Measurements from ENCODE around the gene MRPS18A. TPM values are rescaled to one million over a fixed set of nuclear protein-coding genes. Genes with fewer than 3 reads are reported as not detected.

Gene MRPS18A
- total RNA-seq, 1 donor from 2014 or later: 29.8 TPM

GRCh38 chr6:43710576-43710975 is 23.0 kb upstream of the MRPS18A start:
- no peaks in the 10 kb centered on the region for H3K36me3 ChIP-seq
- TF ChIP-seq, protein P1, sequence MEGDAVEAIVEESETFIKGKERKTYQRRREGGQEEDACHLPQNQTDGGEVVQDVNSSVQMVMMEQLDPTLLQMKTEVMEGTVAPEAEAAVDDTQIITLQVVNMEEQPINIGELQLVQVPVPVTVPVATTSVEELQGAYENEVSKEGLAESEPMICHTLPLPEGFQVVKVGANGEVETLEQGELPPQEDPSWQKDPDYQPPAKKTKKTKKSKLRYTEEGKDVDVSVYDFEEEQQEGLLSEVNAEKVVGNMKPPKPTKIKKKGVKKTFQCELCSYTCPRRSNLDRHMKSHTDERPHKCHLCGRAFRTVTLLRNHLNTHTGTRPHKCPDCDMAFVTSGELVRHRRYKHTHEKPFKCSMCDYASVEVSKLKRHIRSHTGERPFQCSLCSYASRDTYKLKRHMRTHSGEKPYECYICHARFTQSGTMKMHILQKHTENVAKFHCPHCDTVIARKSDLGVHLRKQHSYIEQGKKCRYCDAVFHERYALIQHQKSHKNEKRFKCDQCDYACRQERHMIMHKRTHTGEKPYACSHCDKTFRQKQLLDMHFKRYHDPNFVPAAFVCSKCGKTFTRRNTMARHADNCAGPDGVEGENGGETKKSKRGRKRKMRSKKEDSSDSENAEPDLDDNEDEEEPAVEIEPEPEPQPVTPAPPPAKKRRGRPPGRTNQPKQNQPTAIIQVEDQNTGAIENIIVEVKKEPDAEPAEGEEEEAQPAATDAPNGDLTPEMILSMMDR (IDR thresholded peaks at IDR 0.05): no peak
- H3K4me3 ChIP-seq: no peak overlapping the region
- intact Hi-C loops (cut with DNase I): no loop called here
- no peak for DNase-seq (ENCODE audit: low spot score in 2 of 2)
- no peak overlapping the region for H3K27ac ChIP-seq
- peaks cover 5 to 6% of the 10 kb centered on the region in 2 donors for H3K4me1 ChIP-seq
- H3K27me3 ChIP-seq: no peaks in the 10 kb centered on the region
- no peaks in the 10 kb centered on the region for H3K9me3 ChIP-seq

DNA sequence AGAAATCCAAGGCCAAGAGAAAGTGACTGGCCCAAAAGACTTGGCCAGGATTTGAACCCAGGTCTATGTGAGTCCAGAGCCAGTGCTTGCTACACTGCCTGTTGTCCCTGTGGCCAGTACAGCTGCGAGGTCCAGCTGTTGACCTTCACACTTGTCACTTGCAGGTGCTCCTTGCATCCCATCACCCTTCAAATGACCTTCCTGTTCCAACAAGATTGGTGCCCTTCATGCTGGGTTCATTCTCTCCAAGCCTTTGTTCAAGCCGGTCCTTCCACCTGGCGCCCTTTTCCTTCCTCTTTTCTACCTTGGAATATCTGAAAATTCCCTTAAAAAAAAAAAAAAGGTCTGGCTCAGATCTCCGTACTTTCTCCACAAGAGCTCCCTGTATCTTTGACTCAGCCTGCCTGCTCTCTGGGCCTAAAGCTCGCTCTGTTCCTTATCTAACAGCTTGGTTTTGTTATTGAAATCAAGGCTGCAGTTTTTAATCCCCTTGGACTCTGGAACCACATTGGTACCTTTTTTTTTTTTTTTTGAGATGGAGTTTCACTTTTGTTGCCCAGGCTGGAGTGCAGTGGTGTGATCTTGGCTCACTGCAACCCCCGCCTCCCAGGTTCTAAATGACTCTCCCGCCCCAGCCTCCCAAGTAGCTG is 22.2 kb upstream of the MRPS18A start:
- intact Hi-C loops (cut with DNase I): no loop called here
- peak overlapping the region in 1 of 2 donors; percentile 48 for H3K27ac ChIP-seq
- DNase-seq (ENCODE audit: low spot score in 2 of 2): no peak
- no peaks in the 10 kb centered on the region for H3K27me3 ChIP-seq
- no peak overlapping the region for H3K4me3 ChIP-seq
- no peaks in the 10 kb centered on the region for H3K36me3 ChIP-seq
- no peaks in the 10 kb centered on the region for H3K9me3 ChIP-seq
- TF ChIP-seq, protein P1 (IDR thresholded peaks at IDR 0.05): no peak
- peaks cover 5 to 6% of the 10 kb centered on the region in 2 donors for H3K4me1 ChIP-seq

- Histone ChIP-seq H3K4me3 (no peak overlapping the region), H3K4me1 (peaks cover 5 to 6% of the 10 kb centered on the region in 2 donors), H3K27me3 (no peaks in the 10 kb centered on the region), H3K9me3 (no peaks in the 10 kb centered on the region), H3K36me3 (no peaks in the 10 kb centered on the region), H3K27ac (peak overlapping the region in 1 of 2 donors; percentile 48)
- DNase-seq (ENCODE audit: low spot score in 2 of 2): no peak
- intact Hi-C loops (cut with DNase I): no loop called here
- TF ChIP-seq, protein P1 (IDR thresholded peaks at IDR 0.05): no peak
These were observed 21.5 kb upstream of the MRPS18A start for GRCh38 chr6:43708860-43709653.

DNA sequence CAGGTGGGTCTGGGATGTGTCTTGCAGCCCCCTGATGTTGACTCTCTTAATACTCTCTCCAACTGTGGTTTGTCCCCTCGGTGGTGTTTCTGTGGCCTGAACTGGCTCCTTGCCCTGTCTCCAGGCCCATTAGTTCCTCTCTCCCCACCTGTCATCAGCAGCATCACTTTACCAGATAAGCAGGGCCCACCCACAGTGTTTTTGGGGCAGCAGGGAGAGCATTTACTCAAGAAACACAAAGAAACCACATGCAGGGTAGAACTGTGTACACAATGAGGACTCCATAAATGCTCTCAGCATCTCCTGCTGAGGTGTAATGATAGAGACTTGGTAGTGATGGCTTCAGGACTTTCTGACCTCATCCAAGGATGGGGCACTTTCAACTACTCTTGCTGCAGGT is 20.2 kb upstream of the MRPS18A start:
- intact Hi-C loops (cut with DNase I): no loop called here
- peaks cover 5 to 9% of the 10 kb centered on the region in 2 donors for H3K4me1 ChIP-seq

DNA sequence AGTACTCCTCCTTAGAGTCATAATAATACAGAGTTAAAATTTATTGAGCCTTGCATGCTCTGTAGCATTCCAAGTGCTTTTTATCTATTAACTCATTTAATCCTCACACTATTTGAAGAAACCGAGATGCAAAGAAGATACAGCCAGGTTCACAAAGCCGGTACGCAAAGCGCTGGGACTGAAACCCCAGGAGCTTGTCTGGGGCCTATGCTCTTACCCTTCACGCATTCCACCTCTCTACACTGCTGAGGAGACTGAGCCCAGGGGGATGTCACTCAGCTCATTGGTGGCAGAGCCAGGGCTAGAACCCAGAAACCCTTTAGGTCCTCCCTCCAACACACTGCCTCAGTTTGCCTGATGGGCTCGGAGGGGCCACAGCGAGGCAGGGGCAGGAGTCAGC is 19.7 kb upstream of the MRPS18A start:
- no peaks in the 10 kb centered on the region for H3K27me3 ChIP-seq
- H3K4me1 ChIP-seq: peaks cover 5 to 12% of the 10 kb centered on the region in 2 donors
- H3K27ac ChIP-seq: no peak overlapping the region
- TF ChIP-seq, protein P1 (IDR thresholded peaks at IDR 0.05): no peak
- DNase-seq (ENCODE audit: low spot score in 2 of 2): no peak
- no peaks in the 10 kb centered on the region for H3K36me3 ChIP-seq
- intact Hi-C loops (cut with DNase I): no loop called here
- H3K9me3 ChIP-seq: no peaks in the 10 kb centered on the region
- no peak overlapping the region for H3K4me3 ChIP-seq

More for the DNA sequence above, 20.2 kb upstream of the MRPS18A start:
- Histone ChIP-seq H3K27ac (no peak overlapping the region), H3K9me3 (no peaks in the 10 kb centered on the region), H3K27me3 (no peaks in the 10 kb centered on the region), H3K4me3 (no peak overlapping the region), H3K36me3 (no peaks in the 10 kb centered on the region)
- TF ChIP-seq, protein P1 (IDR thresholded peaks at IDR 0.05): no peak
- no peak for DNase-seq (ENCODE audit: low spot score in 2 of 2)

All from ascending aorta (tissue), 2 donors.